Panc1 (cell line): ENCODE data around the gene DGKG.

Source experiments
- CTCF ChIP-seq: fragments of 450-650 bp; IDR thresholded peaks from 2 replicates; pipeline ENCODE4 v1.5.1; 2017; ENCODE audit warnings: mild to moderate bottlenecking
- POLR2AphosphoS5 ChIP-seq: IDR thresholded peaks from 2 replicates; pipeline ENCODE4 v1.6.1; 2012; ENCODE audit warnings: mild to moderate bottlenecking, low read depth, low read length, moderate library complexity

GRCh38 chr3:186368717-186369116, 6.7 kb upstream of the DGKG start:
- TF ChIP-seq POLR2AphosphoS5: no peak
- TF ChIP-seq CTCF: no peak
